Skeletal muscle satellite cell (primary cell): ENCODE results near the gene OBSCN.

Source experiments
- H3K27me3 ChIP-seq: 2 replicates; pipeline ENCODE4 v1.7.0; 2013; ENCODE audit warnings: low read length; ENCODE audit not compliant: control insufficient read depth, insufficient read depth
- H3K36me3 ChIP-seq: 2 replicates; pipeline ENCODE4 v1.7.0; 2013; ENCODE audit warnings: mild to moderate bottlenecking, control low read depth, low read length; ENCODE audit not compliant: insufficient read depth
- H3K4me1 ChIP-seq: 2 replicates; pipeline ENCODE4 v1.7.0; 2013; ENCODE audit warnings: low read length; ENCODE audit not compliant: control insufficient read depth, insufficient read depth
- H3K4me2 ChIP-seq: 2 replicates; pipeline ENCODE4 v1.7.0; 2013; ENCODE audit warnings: mild to moderate bottlenecking, low read length
- H3K4me3 ChIP-seq: 2 replicates; pipeline ENCODE4 v1.7.0; 2013; ENCODE audit warnings: low read length
- H3K9ac ChIP-seq: 2 replicates; pipeline ENCODE4 v1.7.0; 2013; ENCODE audit warnings: mild to moderate bottlenecking, low read depth, low read length, moderate library complexity
- H3K9me3 ChIP-seq: replicated peaks from 2 replicates; pipeline ENCODE4 v1.7.0; 2013; ENCODE audit warnings: mild to moderate bottlenecking, control low read depth, low read length

OBSCN gene

GRCh38 chr1:228211531-228212414 lies 3.9 kb downstream of the OBSCN start:
- H3K4me2 ChIP-seq = no peak overlapping the region
- no peaks in the 10 kb centered on the region for H3K27me3 ChIP-seq
- peaks cover 6% of the 10 kb centered on the region for H3K4me1 ChIP-seq
- H3K9me3 ChIP-seq = no peaks in the 10 kb centered on the region
- H3K9ac ChIP-seq = no peak overlapping the region
- H3K4me3 ChIP-seq = no peak overlapping the region
- H3K36me3 ChIP-seq = no peaks in the 10 kb centered on the region

GRCh38 chr1:228212415-228212965 lies 4.6 kb downstream of the OBSCN start:
- no peak overlapping the region for H3K4me2 ChIP-seq
- peaks cover 6% of the 10 kb centered on the region for H3K4me1 ChIP-seq
- no peak overlapping the region for H3K9ac ChIP-seq
- no peaks in the 10 kb centered on the region for H3K9me3 ChIP-seq
- H3K4me3 ChIP-seq = peak overlapping the region; percentile 30
- no peaks in the 10 kb centered on the region for H3K27me3 ChIP-seq
- no peaks in the 10 kb centered on the region for H3K36me3 ChIP-seq

DNA sequence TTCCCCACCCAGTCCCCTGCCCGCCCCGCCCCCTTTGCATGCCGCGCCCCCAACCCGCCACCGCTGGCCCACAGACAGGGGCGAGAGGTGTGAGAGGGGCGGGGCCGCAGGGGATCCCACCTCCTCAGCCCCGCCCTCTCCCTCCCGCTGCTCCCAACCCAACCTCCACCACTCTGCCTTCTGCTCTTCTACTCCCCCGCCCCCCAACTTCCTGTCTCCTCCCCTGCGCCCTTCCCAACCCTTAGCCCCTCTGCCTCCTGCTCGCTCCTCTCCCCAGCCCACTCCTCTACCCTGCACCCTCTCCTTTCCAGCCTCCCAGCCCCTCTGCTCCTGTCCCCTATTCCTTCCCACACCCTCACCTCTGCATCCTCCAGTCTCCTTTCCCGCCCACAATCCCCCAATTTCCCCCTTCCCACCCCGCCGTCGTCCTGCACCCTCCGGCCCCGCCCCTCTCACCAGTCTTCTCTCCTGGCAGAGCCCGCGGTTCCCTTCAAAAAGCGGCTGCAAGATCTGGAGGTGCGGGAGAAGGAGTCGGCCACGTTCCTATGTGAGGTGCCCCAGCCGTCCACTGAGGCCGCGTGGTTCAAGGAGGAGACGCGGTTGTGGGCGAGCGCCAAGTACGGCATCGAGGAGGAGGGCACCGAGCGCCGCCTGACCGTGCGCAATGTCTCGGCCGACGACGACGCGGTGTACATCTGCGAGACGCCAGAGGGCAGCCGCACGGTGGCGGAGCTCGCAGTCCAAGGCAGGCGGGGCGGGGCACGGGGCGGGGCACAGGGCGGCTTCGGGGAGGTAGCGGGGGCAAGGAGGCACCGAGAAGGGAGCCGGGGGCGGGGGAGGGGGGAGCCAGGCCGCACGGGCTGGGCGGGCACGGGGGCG lies 5.4 kb downstream of the OBSCN start:
- Histone ChIP-seq H3K4me3 (peak overlapping the region; percentile 71), H3K4me1 (peaks cover 6% of the 10 kb centered on the region), H3K36me3 (no peaks in the 10 kb centered on the region), H3K9ac (no peak overlapping the region), H3K4me2 (peak overlapping the region; percentile 91), H3K27me3 (no peaks in the 10 kb centered on the region), H3K9me3 (no peaks in the 10 kb centered on the region)

GRCh38 chr1:228213917-228214808 lies 6.3 kb downstream of the OBSCN start:
- Histone ChIP-seq H3K36me3 (no peaks in the 10 kb centered on the region), H3K9me3 (no peaks in the 10 kb centered on the region), H3K4me2 (peak overlapping the region; percentile 62), H3K27me3 (no peaks in the 10 kb centered on the region), H3K4me1 (peaks cover 6% of the 10 kb centered on the region), H3K4me3 (no peak overlapping the region), H3K9ac (no peak overlapping the region)

- Histone ChIP-seq H3K4me1 (peaks cover 2% of the 10 kb centered on the region), H3K36me3 (no peaks in the 10 kb centered on the region), H3K9ac (no peak overlapping the region)
Measured at GRCh38 chr1:228214921-228215662, 7.2 kb downstream of the OBSCN start.

GRCh38 chr1:228215663-228216116 lies 7.8 kb downstream of the OBSCN start:
- Histone ChIP-seq H3K36me3 (no peaks in the 10 kb centered on the region), H3K4me2 (no peak overlapping the region), H3K4me3 (no peak overlapping the region), H3K27me3 (no peaks in the 10 kb centered on the region), H3K9me3 (no peaks in the 10 kb centered on the region), H3K9ac (no peak overlapping the region), H3K4me1 (no peaks in the 10 kb centered on the region)

More at GRCh38 chr1:228214921-228215662, 7.2 kb downstream of the OBSCN start:
- Histone ChIP-seq H3K9me3 (no peaks in the 10 kb centered on the region), H3K27me3 (no peaks in the 10 kb centered on the region), H3K4me3 (no peak overlapping the region), H3K4me2 (no peak overlapping the region)

GRCh38 chr1:228216371-228217320 lies 8.8 kb downstream of the OBSCN start:
- H3K36me3 ChIP-seq = no peaks in the 10 kb centered on the region
- no peaks in the 10 kb centered on the region for H3K4me1 ChIP-seq
- no peaks in the 10 kb centered on the region for H3K9me3 ChIP-seq
- no peak overlapping the region for H3K9ac ChIP-seq
- H3K4me2 ChIP-seq = no peak overlapping the region
- no peak overlapping the region for H3K4me3 ChIP-seq
- no peaks in the 10 kb centered on the region for H3K27me3 ChIP-seq

DNA sequence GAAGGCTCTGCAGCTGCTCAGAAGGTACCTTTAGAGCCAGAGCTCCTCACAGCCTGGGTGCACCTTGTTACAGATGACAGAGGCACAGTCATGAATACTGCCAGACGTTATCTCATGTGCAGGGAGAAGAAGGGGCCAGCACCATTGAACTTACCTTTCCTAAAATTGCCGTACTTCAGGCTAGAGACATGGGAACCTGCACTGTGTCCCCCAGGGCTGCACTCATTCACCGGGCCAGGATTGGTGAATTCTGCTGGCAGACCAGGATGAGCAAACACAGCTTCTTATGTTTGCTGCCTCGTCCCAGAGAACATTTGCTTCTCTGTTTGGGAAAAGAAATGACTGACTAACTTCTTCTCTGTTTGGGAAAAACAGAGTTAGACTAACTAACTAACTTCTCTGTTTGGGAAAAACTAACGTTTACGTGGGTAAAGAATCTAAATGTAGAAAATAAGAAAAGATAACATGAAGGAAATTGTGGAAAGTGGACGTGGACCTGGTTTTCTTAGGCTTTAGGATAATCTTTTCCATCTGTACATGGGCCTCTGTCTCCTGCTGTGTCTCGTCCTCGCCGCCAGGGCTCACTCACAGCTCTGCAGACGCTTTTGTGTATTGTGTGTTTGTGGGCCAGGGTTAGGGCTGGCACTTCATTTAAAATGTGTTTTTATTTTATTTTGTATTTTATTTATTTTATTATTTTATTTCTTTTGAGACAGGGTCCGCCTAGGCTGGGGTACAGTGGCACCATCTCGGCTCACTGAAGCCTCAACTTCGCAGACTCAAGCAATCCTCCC lies 9.9 kb downstream of the OBSCN start:
- Histone ChIP-seq H3K27me3 (no peaks in the 10 kb centered on the region), H3K4me2 (no peak overlapping the region), H3K9me3 (no peaks in the 10 kb centered on the region), H3K36me3 (no peaks in the 10 kb centered on the region), H3K4me3 (no peak overlapping the region), H3K4me1 (no peaks in the 10 kb centered on the region), H3K9ac (no peak overlapping the region)

DNA sequence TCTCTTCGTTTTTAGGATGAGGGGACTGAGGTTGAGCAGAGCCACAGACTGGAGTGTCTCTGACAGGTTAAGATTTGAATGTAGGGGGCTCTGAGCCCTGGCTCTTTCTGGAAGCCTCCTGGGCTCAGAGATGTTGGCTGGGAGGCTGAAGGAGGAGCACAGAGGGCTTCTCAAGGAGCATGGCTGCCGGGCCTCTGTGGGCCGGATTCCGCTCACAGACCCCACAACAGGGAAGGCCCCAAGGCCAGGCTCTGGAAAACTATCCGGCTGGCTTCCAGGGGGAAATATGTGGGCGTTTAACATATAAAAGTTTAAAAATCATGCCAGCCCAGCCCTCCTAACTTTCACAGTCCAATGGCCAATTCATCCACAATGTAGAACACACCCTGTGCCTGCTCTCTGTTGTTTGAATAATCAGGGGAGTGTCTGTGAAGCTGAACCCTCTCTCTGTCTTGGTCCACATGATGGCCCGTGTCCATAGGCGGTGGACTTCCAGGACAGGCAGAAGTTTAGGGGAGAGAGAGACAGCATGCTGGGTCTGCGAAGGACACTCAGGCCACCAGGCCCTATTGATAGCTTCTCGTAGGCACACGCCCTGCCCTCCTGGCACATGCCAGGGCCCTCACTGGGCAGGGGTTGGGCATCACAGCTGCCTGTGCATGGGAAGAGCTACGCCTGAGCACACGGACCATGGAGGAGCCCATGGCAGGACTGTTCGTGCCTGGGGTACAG lies 10.8 kb downstream of the OBSCN start:
- Histone ChIP-seq H3K36me3 (no peaks in the 10 kb centered on the region), H3K27me3 (no peaks in the 10 kb centered on the region), H3K4me3 (no peak overlapping the region), H3K4me2 (no peak overlapping the region), H3K4me1 (no peaks in the 10 kb centered on the region), H3K9me3 (no peaks in the 10 kb centered on the region), H3K9ac (no peak overlapping the region)
